GM23338 (cell line): Measurements from ENCODE around the gene HAPLN3. TPM values are rescaled to one million over a fixed set of nuclear protein-coding genes. Genes with fewer than 3 reads are reported as not detected.

Experiments
- ATAC-seq: fragments of 200-7000 bp; cut with Tn5 transposase; 3 replicates; pipeline ENCODE4 v1.9.1; 2020
- DNase-seq: peaks from one replicate; pipeline ENCODE4 v3.0.0-alpha.2; 2015; ENCODE audit warnings: low spot score
- H2AFZ ChIP-seq: fragments of 200-600 bp; sonication (generic); 2 replicates; pipeline ENCODE4 v1.8.0; 2016; ENCODE audit warnings: antibody characterized with exemption, mild to moderate bottlenecking, moderate library complexity
- H3F3A ChIP-seq: fragments of 200-600 bp; sonication (generic); replicated peaks from 2 replicates; pipeline ENCODE4 v1.8.0; 2017; ENCODE audit warnings: antibody characterized with exemption, mixed run types, low read depth
- H3K27ac ChIP-seq: fragments of 200-600 bp; sonication (generic); 2 replicates; pipeline ENCODE4 v1.6.1; 2016; ENCODE audit warnings: low read depth
- H3K27me3 ChIP-seq: fragments of 200-600 bp; sonication (generic); 2 replicates; pipeline ENCODE4 v1.8.0; 2016; ENCODE audit warnings: mild to moderate bottlenecking, mixed run types, moderate library complexity; ENCODE audit not compliant: insufficient read depth
- H3K36me3 ChIP-seq: fragments of 200-600 bp; sonication (generic); 2 replicates; pipeline ENCODE4 v1.8.0; 2016; ENCODE audit warnings: mild to moderate bottlenecking; ENCODE audit not compliant: insufficient read depth
- H3K4me1 ChIP-seq: fragments of 200-600 bp; sonication (generic); 2 replicates; pipeline ENCODE4 v1.8.0; 2016; ENCODE audit warnings: mild to moderate bottlenecking, moderate library complexity; ENCODE audit not compliant: insufficient read depth
- H3K4me2 ChIP-seq: fragments of 200-600 bp; sonication (generic); 2 replicates; pipeline ENCODE4 v1.7.1; 2017; ENCODE audit warnings: mixed run types
- H3K4me3 ChIP-seq: fragments of 200-600 bp; sonication (generic); 2 replicates; pipeline ENCODE4 v1.6.1; 2016; ENCODE audit warnings: mixed run types
- H3K79me2 ChIP-seq: fragments of 200-600 bp; sonication (generic); replicated peaks from 2 replicates; pipeline ENCODE4 v1.8.0; 2017; ENCODE audit warnings: mild to moderate bottlenecking; ENCODE audit not compliant: insufficient read depth
- H3K9me2 ChIP-seq: fragments of 200-600 bp; sonication (generic); 2 replicates; pipeline ENCODE4 v1.8.0; 2017; ENCODE audit not compliant: insufficient read depth
- H4K20me1 ChIP-seq: fragments of 200-600 bp; sonication (generic); replicated peaks from 2 replicates; pipeline ENCODE4 v1.8.0; 2017; ENCODE audit warnings: mild to moderate bottlenecking; ENCODE audit not compliant: insufficient read depth
- H3K27ac Mint-ChIP-seq: 2 replicates; pipeline ENCODE4 v1.8.0; 2020; ENCODE audit warnings: inconsistent platforms, mild to moderate bottlenecking, moderate library complexity, mixed read lengths
- H3K27me3 Mint-ChIP-seq: 3 replicates; pipeline ENCODE4 v1.8.0; 2022; ENCODE audit warnings: low read depth, mild to moderate bottlenecking, moderate library complexity, mixed read lengths, inconsistent platforms; ENCODE audit not compliant: insufficient read depth, poor library complexity
- H3K36me3 Mint-ChIP-seq: 3 replicates; pipeline ENCODE4 v1.8.0; 2021; ENCODE audit warnings: low read depth, mild to moderate bottlenecking, inconsistent platforms, moderate library complexity, mixed read lengths
- H3K4me1 Mint-ChIP-seq: 3 replicates; pipeline ENCODE4 v1.8.0; 2020; ENCODE audit warnings: mild to moderate bottlenecking, inconsistent platforms, mixed read lengths
- H3K4me3 Mint-ChIP-seq: 3 replicates; pipeline ENCODE4 v1.8.0; 2021; ENCODE audit warnings: moderate library complexity, mild to moderate bottlenecking, inconsistent platforms, mixed read lengths
- H3K9me3 Mint-ChIP-seq: 3 replicates; pipeline ENCODE4 v1.8.0; 2020; ENCODE audit warnings: moderate library complexity, mild to moderate bottlenecking, inconsistent platforms, mixed read lengths
- CREB1 ChIP-seq: fragments of 250-450 bp; sonication (Bioruptor Pico); IDR thresholded peaks from 2 replicates; pipeline ENCODE4 v1.5.0; 2020; ENCODE audit warnings: low read depth, mild to moderate bottlenecking, moderate library complexity
- EZH2 ChIP-seq: fragments of 200-600 bp; sonication (generic); IDR thresholded peaks from one replicate; pipeline ENCODE4 v1.8.0; 2017; ENCODE audit warnings: antibody characterized with exemption, mild to moderate bottlenecking, low read depth; ENCODE audit not compliant: unreplicated experiment
- EZH2phosphoT487 ChIP-seq: fragments of 200-600 bp; sonication (generic); IDR thresholded peaks from one replicate; pipeline ENCODE4 v1.8.1; 2018; ENCODE audit warnings: antibody characterized with exemption; ENCODE audit not compliant: unreplicated experiment
- NANOG ChIP-seq: IDR thresholded peaks from 2 replicates; pipeline ENCODE4 v1.6.1; 2016; ENCODE audit warnings: antibody characterized with exemption, borderline replicate concordance
- POLR2AphosphoS5 ChIP-seq: IDR thresholded peaks from 2 replicates; pipeline ENCODE4 v1.6.1; 2016; ENCODE audit warnings: antibody characterized with exemption, low read depth
- STAT1 ChIP-seq: IDR thresholded peaks from one replicate; pipeline ENCODE4 v1.6.1; 2016; ENCODE audit warnings: antibody characterized with exemption; ENCODE audit not compliant: unreplicated experiment
- ZNF331 ChIP-seq: fragments of 250-450 bp; sonication (Bioruptor Pico); IDR thresholded peaks from 2 replicates; pipeline ENCODE4 v1.5.0; 2020; ENCODE audit warnings: low read depth, mild to moderate bottlenecking, moderate library complexity
- polyA plus RNA-seq: library from polyadenylated mRNA; unstranded; fragments of >200 nt; fragmentation: Nextera tagmentation; extraction: Ambion mirVana; gene quantifications from 2 replicates; pipeline ENCODE4 v1.2.1, GENCODE V29; 2016
- total RNA-seq: library from RNA; depleted of rRNA; stranded (reverse); fragments of >200 nt; shearing (Covaris generic); gene quantifications from 2 replicates; pipeline ENCODE4 v1.2.3, GENCODE V29; 2014
- TF ChIP-seq, protein P1 (sequence below): IDR thresholded peaks from 2 replicates; pipeline ENCODE4 v1.6.1; 2016; ENCODE audit warnings: antibody characterized with exemption
- TF ChIP-seq, protein P2 (sequence below): fragments of 250-450 bp; sonication (Bioruptor Pico); IDR thresholded peaks from 2 replicates; pipeline ENCODE4 v1.5.0; 2020; ENCODE audit warnings: mild to moderate bottlenecking, moderate library complexity
- TF ChIP-seq, protein P3 (sequence below), 2 experiments: fragments of 200-600 bp in 1 of 2; sonication (generic) in 1 of 2; conservative IDR thresholded peaks; 2 replicates each; pipeline versions ENCODE4 v1.5.1 to v1.6.1; 2016 to 2017; ENCODE audit warnings: antibody characterized with exemption in 2 of 2, low read depth in 2 of 2, mild to moderate bottlenecking in 2 of 2, moderate library complexity in 1 of 2

HAPLN3 gene
- total and polyA plus RNA-seq, 2 experiments from 2014 or later = 22.7 to 62.6 TPM

DNA sequence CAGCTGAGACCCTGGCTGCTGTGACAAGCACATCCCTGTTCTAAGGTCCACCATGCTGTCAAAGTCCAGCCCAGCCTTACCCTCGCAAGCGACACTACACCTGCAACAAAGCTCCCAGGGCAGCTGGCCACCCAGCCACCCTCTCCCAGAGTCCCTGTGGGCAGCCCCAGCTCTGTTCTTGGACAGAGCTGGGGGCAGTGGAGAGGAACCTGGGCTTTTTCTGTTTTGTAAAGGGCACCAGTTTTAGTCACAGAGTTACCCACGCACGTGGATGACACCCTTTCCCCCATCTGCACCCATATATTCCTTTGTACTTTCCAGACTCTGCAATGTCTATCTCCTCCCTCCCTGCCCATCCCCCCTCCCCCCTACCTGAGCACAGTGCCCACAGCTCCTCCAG is 53.2 kb downstream of the HAPLN3 start:
- TF ChIP-seq STAT1 = no peak
- H3K9me3 Mint-ChIP-seq = no peaks in the 10 kb centered on the region
- no peak overlapping the region for H3K4me3 ChIP-seq
- ATAC-seq = no peak
- DNase-seq = no peak
- H3K27ac Mint-ChIP-seq = no peak overlapping the region
- H3K4me1 ChIP-seq = no peaks in the 10 kb centered on the region
- H3K36me3 Mint-ChIP-seq = no peaks in the 10 kb centered on the region
- no peak overlapping the region for H2AFZ ChIP-seq
- H3K27me3 ChIP-seq = no peaks in the 10 kb centered on the region
- H3K36me3 ChIP-seq = no peaks in the 10 kb centered on the region
- no peaks in the 10 kb centered on the region for H3K9me2 ChIP-seq
- H3K4me3 Mint-ChIP-seq = no peak overlapping the region
- H3K27me3 Mint-ChIP-seq = peaks cover 5% of the 10 kb centered on the region
- H3F3A ChIP-seq = no peaks in the 10 kb centered on the region
- no peak overlapping the region for H3K27ac ChIP-seq
- no peaks in the 10 kb centered on the region for H3K79me2 ChIP-seq
- H3K4me2 ChIP-seq = no peak overlapping the region
- H4K20me1 ChIP-seq = no peaks in the 10 kb centered on the region
- no peaks in the 10 kb centered on the region for H3K4me1 Mint-ChIP-seq

DNA sequence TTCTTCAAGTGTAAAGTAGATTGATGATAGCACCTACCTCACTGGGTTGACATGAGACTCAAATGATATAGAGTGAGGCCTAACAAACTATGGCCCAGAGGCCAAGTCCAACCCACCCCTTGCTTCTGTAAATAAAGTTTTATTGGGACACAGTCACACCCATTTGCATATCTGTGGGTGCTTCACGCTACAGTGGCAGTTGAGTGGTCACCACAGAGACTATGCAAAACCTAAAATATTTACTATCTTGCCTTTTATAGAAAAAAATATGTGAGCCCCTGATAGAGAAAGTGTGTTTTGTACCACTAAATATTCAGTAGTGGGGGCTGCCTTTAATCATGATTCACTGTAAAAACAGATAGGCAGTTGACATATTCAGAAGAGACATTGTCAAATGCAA is 54.1 kb downstream of the HAPLN3 start:
- no peaks in the 10 kb centered on the region for H3K27me3 ChIP-seq
- no peaks in the 10 kb centered on the region for H3K4me1 ChIP-seq
- Mint-ChIP-seq H3K9me3 (no peaks in the 10 kb centered on the region), H3K4me3 (no peak overlapping the region), H3K27ac (no peak overlapping the region), H3K4me1 (no peaks in the 10 kb centered on the region), H3K36me3 (no peaks in the 10 kb centered on the region), H3K27me3 (peaks cover 5% of the 10 kb centered on the region)
- ATAC-seq (no peak), DNase-seq (no peak)
- H3K79me2 ChIP-seq = no peaks in the 10 kb centered on the region
- H3K4me2 ChIP-seq = no peak overlapping the region
- no peaks in the 10 kb centered on the region for H4K20me1 ChIP-seq
- no peaks in the 10 kb centered on the region for H3K9me2 ChIP-seq
- TF ChIP-seq, protein P1, sequence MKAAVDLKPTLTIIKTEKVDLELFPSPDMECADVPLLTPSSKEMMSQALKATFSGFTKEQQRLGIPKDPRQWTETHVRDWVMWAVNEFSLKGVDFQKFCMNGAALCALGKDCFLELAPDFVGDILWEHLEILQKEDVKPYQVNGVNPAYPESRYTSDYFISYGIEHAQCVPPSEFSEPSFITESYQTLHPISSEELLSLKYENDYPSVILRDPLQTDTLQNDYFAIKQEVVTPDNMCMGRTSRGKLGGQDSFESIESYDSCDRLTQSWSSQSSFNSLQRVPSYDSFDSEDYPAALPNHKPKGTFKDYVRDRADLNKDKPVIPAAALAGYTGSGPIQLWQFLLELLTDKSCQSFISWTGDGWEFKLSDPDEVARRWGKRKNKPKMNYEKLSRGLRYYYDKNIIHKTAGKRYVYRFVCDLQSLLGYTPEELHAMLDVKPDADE = no peak
- TF ChIP-seq EZH2phosphoT487 (no peak), ZNF331 (no peak), STAT1 (no peak), POLR2AphosphoS5 (no peak), CREB1 (CRISPR knock-in tag) (no peak), EZH2 (no peak), NANOG (no peak)
- TF ChIP-seq, protein P2, sequence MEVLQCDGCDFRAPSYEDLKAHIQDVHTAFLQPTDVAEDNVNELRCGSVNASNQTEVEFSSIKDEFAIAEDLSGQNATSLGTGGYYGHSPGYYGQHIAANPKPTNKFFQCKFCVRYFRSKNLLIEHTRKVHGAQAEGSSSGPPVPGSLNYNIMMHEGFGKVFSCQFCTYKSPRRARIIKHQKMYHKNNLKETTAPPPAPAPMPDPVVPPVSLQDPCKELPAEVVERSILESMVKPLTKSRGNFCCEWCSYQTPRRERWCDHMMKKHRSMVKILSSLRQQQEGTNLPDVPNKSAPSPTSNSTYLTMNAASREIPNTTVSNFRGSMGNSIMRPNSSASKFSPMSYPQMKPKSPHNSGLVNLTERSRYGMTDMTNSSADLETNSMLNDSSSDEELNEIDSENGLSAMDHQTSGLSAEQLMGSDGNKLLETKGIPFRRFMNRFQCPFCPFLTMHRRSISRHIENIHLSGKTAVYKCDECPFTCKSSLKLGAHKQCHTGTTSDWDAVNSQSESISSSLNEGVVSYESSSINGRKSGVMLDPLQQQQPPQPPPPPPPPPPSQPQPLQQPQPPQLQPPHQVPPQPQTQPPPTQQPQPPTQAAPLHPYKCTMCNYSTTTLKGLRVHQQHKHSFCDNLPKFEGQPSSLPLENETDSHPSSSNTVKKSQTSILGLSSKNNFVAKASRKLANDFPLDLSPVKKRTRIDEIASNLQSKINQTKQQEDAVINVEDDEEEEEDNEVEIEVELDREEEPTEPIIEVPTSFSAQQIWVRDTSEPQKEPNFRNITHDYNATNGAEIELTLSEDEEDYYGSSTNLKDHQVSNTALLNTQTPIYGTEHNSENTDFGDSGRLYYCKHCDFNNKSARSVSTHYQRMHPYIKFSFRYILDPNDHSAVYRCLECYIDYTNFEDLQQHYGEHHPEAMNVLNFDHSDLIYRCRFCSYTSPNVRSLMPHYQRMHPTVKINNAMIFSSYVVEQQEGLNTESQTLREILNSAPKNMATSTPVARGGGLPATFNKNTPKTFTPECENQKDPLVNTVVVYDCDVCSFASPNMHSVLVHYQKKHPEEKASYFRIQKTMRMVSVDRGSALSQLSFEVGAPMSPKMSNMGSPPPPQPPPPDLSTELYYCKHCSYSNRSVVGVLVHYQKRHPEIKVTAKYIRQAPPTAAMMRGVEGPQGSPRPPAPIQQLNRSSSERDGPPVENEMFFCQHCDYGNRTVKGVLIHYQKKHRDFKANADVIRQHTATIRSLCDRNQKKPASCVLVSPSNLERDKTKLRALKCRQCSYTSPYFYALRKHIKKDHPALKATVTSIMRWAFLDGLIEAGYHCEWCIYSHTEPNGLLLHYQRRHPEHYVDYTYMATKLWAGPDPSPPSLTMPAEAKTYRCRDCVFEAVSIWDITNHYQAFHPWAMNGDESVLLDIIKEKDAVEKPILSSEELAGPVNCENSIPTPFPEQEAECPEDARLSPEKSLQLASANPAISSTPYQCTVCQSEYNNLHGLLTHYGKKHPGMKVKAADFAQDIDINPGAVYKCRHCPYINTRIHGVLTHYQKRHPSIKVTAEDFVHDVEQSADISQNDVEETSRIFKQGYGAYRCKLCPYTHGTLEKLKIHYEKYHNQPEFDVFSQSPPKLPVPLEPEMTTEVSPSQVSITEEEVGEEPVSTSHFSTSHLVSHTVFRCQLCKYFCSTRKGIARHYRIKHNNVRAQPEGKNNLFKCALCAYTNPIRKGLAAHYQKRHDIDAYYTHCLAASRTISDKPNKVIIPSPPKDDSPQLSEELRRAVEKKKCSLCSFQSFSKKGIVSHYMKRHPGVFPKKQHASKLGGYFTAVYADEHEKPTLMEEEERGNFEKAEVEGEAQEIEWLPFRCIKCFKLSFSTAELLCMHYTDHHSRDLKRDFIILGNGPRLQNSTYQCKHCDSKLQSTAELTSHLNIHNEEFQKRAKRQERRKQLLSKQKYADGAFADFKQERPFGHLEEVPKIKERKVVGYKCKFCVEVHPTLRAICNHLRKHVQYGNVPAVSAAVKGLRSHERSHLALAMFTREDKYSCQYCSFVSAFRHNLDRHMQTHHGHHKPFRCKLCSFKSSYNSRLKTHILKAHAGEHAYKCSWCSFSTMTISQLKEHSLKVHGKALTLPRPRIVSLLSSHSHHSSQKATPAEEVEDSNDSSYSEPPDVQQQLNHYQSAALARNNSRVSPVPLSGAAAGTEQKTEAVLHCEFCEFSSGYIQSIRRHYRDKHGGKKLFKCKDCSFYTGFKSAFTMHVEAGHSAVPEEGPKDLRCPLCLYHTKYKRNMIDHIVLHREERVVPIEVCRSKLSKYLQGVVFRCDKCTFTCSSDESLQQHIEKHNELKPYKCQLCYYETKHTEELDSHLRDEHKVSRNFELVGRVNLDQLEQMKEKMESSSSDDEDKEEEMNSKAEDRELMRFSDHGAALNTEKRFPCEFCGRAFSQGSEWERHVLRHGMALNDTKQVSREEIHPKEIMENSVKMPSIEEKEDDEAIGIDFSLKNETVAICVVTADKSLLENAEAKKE (CRISPR knock-in tag) = no peak
- TF ChIP-seq, protein P3, sequence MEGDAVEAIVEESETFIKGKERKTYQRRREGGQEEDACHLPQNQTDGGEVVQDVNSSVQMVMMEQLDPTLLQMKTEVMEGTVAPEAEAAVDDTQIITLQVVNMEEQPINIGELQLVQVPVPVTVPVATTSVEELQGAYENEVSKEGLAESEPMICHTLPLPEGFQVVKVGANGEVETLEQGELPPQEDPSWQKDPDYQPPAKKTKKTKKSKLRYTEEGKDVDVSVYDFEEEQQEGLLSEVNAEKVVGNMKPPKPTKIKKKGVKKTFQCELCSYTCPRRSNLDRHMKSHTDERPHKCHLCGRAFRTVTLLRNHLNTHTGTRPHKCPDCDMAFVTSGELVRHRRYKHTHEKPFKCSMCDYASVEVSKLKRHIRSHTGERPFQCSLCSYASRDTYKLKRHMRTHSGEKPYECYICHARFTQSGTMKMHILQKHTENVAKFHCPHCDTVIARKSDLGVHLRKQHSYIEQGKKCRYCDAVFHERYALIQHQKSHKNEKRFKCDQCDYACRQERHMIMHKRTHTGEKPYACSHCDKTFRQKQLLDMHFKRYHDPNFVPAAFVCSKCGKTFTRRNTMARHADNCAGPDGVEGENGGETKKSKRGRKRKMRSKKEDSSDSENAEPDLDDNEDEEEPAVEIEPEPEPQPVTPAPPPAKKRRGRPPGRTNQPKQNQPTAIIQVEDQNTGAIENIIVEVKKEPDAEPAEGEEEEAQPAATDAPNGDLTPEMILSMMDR (conservative IDR thresholded peaks at IDR 0.05; ENCODE audit: low read depth in 2 of 2) = no peak
- no peaks in the 10 kb centered on the region for H3K36me3 ChIP-seq
- H3K27ac ChIP-seq = no peak overlapping the region
- no peaks in the 10 kb centered on the region for H3F3A ChIP-seq
- no peak overlapping the region for H2AFZ ChIP-seq
- no peak overlapping the region for H3K4me3 ChIP-seq
